Activated CD8-positive, alpha-beta T cell treated with anti-CD3 and anti-CD28 coated beads for 36 hours (primary cell): ENCODE results near the gene ST6GALNAC3. TPM values are rescaled to one million over a fixed set of nuclear protein-coding genes. Genes with fewer than 3 reads are reported as not detected.

Experiments used
- ATAC-seq: fragments of 200-7000 bp; cut with Tn5 transposase; one replicate; pipeline ENCODE4 v1.10.0; 2021; ENCODE audit warnings: mild to moderate bottlenecking, moderate library complexity
- CTCF ChIA-PET: fragments of 350-600 bp; sonication (Branson Sonifier 250); formaldehyde crosslinking; loops from one replicate; lab custom pipeline; 2021; ENCODE audit warnings: antibody characterized with exemption; lab: Charles Lee
- POLR2A ChIA-PET: fragments of 350-600 bp; sonication (Branson Sonifier 250); formaldehyde crosslinking; loops from one replicate; lab custom pipeline; 2021; ENCODE audit warnings: antibody characterized with exemption; lab: Charles Lee
- DNase-seq: peaks from one replicate; pipeline ENCODE4 v3.0.0-alpha.2; 2020
- H3K27ac Mint-ChIP-seq: one replicate; pipeline ENCODE4 v1.8.0; 2021; ENCODE audit warnings: mild to moderate bottlenecking, mixed read lengths
- H3K27me3 Mint-ChIP-seq: one replicate; pipeline ENCODE4 v1.8.0; 2021; ENCODE audit warnings: mixed read lengths
- H3K36me3 Mint-ChIP-seq: one replicate; pipeline ENCODE4 v1.8.0; 2021; ENCODE audit warnings: low read depth, mixed read lengths
- H3K4me1 Mint-ChIP-seq: one replicate; pipeline ENCODE4 v1.8.0; 2021; ENCODE audit warnings: low read depth, mixed read lengths
- H3K4me3 Mint-ChIP-seq: one replicate; pipeline ENCODE4 v1.8.0; 2021; ENCODE audit warnings: mild to moderate bottlenecking, moderate library complexity, mixed read lengths
- H3K9me3 Mint-ChIP-seq: one replicate; pipeline ENCODE4 v1.8.0; 2021; ENCODE audit warnings: mixed read lengths
- intact Hi-C: fragments of 100-400 bp; cut with micrococcal nuclease; formaldehyde crosslinking; loops from one replicate; pipeline ENCODE4 v1.10.0; 2022
- total RNA-seq, 2 experiments: library from RNA; stranded (reverse); gene quantifications; one replicate each; pipeline ENCODE4 v1.2.3, GENCODE V29; 2021
- TF ChIP-seq, protein P1 (sequence below): fragments of 200-600 bp; IDR thresholded peaks from one replicate; pipeline ENCODE4 v1.8.0; 2022; ENCODE audit warnings: antibody characterized with exemption, mild to moderate bottlenecking

Gene ST6GALNAC3
- total RNA-seq, 2 experiments from 2014 or later = 2.7 to 2.9 TPM

DNA sequence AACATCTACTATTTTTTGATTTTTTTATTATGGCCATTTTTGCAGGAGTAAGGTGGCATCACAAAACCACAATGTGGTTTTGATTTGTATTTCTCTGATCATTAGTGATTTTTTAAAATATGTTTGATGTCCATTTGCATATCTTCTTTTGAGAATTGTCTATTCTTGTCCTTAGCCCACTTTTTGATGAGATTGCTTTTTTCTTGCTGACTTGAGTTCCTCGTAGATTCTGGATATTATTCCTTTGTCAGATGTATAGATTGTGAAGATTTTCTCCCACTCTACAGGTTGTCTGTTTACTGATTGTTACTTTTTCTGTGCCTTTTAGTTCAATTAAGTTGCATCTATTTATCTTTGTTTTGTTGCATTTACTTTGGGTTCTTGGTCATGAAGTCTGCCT lies 375.7 kb downstream of the ST6GALNAC3 start:
- Mint-ChIP-seq H3K27me3 (no peaks in the 10 kb centered on the region), H3K4me3 (no peak overlapping the region), H3K36me3 (peaks cover 8% of the 10 kb centered on the region), H3K27ac (no peak overlapping the region), H3K9me3 (peaks cover 26% of the 10 kb centered on the region), H3K4me1 (peaks cover 7% of the 10 kb centered on the region)
- TF ChIP-seq, protein P1, sequence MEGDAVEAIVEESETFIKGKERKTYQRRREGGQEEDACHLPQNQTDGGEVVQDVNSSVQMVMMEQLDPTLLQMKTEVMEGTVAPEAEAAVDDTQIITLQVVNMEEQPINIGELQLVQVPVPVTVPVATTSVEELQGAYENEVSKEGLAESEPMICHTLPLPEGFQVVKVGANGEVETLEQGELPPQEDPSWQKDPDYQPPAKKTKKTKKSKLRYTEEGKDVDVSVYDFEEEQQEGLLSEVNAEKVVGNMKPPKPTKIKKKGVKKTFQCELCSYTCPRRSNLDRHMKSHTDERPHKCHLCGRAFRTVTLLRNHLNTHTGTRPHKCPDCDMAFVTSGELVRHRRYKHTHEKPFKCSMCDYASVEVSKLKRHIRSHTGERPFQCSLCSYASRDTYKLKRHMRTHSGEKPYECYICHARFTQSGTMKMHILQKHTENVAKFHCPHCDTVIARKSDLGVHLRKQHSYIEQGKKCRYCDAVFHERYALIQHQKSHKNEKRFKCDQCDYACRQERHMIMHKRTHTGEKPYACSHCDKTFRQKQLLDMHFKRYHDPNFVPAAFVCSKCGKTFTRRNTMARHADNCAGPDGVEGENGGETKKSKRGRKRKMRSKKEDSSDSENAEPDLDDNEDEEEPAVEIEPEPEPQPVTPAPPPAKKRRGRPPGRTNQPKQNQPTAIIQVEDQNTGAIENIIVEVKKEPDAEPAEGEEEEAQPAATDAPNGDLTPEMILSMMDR = no peak
- ATAC-seq (no peak), DNase-seq (no peak)
- POLR2A ChIA-PET = no interaction called here
- intact Hi-C loops = no loop called here
- CTCF ChIA-PET = no interaction called here

DNA sequence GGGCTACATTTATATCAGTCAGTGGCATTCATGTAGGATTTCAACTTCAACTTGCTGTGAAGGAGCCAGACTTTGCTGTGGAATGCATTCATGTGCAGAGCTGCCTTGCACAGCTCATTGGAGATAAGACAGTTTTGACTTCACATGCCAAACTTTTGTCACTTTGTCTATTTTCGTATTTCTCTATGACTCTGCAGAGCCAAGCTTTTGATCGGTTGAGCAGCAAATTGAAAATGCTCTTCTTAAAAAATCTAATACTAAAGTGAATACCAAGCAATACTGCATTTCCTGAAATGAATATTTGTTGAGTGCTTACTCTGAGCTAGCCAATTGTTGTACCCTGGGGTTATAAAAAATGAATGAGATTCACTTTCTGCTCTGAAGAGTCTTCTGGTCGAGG lies 388.7 kb downstream of the ST6GALNAC3 start:
- H3K27me3 Mint-ChIP-seq = no peaks in the 10 kb centered on the region
- ChIA-PET POLR2A (no interaction called here), CTCF (no interaction called here)
- no peak for ATAC-seq
- H3K9me3 Mint-ChIP-seq = peaks cover 4% of the 10 kb centered on the region
- intact Hi-C loops = no loop called here
- DNase-seq = no peak
- H3K36me3 Mint-ChIP-seq = no peaks in the 10 kb centered on the region
- H3K4me1 Mint-ChIP-seq = peaks cover 10% of the 10 kb centered on the region
- TF ChIP-seq, protein P1 = no peak
- H3K4me3 Mint-ChIP-seq = no peak overlapping the region
- H3K27ac Mint-ChIP-seq = no peak overlapping the region

DNA sequence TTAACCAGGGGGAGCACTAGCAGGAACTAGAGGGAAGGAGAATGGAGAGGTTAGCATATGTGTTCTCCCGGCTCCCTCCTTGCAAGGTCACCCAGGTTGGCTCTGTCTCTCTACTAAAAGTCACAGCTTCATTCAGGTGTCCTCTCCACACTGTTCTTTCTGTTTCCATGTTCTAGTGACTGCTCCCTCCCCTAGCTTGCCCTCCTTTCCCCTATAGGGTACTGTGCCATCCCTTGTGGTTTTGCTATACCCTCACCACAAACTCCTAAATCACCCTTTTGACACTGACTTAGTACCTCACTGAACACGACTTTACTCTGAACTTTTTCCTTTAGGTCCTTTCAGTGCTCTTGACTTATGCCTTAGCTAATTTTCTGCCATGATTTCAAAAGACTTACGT lies 389.3 kb downstream of the ST6GALNAC3 start:
- POLR2A ChIA-PET = no interaction called here
- H3K27ac Mint-ChIP-seq = peak overlapping the region; percentile 59
- ATAC-seq (peak; percentile 10), DNase-seq (no peak)
- no peak overlapping the region for H3K4me3 Mint-ChIP-seq
- H3K27me3 Mint-ChIP-seq = no peaks in the 10 kb centered on the region
- CTCF ChIA-PET = no interaction called here
- TF ChIP-seq, protein P1 = no peak
- H3K4me1 Mint-ChIP-seq = peaks cover 10% of the 10 kb centered on the region
- peaks cover 4% of the 10 kb centered on the region for H3K9me3 Mint-ChIP-seq
- intact Hi-C loops = no loop called here
- H3K36me3 Mint-ChIP-seq = no peaks in the 10 kb centered on the region

DNA sequence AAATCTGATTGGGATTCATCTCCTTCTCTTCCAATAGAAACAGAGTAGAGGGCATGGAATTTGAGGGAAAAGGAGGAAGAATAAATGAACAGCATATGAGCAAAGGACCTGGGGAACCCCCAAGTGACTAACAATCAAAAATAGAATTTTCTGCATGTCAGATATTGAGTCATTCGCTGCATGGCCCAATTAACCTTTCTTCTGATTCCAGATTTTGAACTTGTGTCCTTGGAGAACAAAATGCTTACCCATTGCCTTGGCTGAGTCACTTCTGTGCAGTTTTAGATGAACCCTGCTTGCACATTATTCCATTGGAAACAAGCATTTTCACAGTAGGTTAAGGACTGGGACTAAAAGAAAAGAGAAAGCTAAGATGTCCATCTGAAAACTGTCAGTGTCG lies 390.5 kb downstream of the ST6GALNAC3 start:
- Mint-ChIP-seq H3K36me3 (no peaks in the 10 kb centered on the region), H3K27me3 (no peaks in the 10 kb centered on the region), H3K27ac (no peak overlapping the region), H3K9me3 (no peaks in the 10 kb centered on the region), H3K4me1 (peaks cover 10% of the 10 kb centered on the region), H3K4me3 (no peak overlapping the region)
- ATAC-seq (peak; percentile 13), DNase-seq (no peak)
- intact Hi-C loops = no loop called here
- ChIA-PET CTCF (no interaction called here), POLR2A (no interaction called here)
- TF ChIP-seq, protein P1 = no peak

DNA sequence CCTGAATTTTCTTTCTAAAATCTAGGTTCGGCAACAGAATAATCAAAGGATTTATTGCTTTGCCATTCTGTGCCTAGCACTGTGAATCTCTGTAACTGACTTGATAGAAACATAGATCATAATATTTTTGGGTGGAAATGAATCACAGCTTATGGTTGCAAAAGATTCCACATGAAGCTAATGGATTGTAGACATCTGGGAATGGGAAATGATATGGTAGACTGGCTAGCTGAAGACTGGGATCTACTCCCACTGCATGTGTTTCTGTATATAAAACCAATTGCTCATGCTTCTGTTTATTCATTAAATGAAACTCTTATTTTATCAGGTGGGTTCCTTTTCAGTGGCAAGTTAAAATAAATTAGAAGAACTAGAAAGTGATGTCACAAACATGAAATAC lies 395.6 kb downstream of the ST6GALNAC3 start:
- H3K9me3 Mint-ChIP-seq = no peaks in the 10 kb centered on the region
- TF ChIP-seq, protein P1 = no peak
- H3K27ac Mint-ChIP-seq = no peak overlapping the region
- H3K27me3 Mint-ChIP-seq = no peaks in the 10 kb centered on the region
- H3K36me3 Mint-ChIP-seq = no peaks in the 10 kb centered on the region
- ChIA-PET POLR2A (no interaction called here), CTCF (no interaction called here)
- ATAC-seq (no peak), DNase-seq (no peak)
- peaks cover under 1% of the 10 kb centered on the region for H3K4me1 Mint-ChIP-seq
- intact Hi-C loops = no loop called here
- H3K4me3 Mint-ChIP-seq = no peak overlapping the region
